K562 (cell line): ENCODE data around the gene IP6K2. TPM values are rescaled to one million over a fixed set of nuclear protein-coding genes. Genes with fewer than 3 reads are reported as not detected.

ENCODE experiments used
- ATAC-seq: fragments of 200-7000 bp; cut with Tn5 transposase; 3 replicates; pipeline ENCODE4 v1.9.1; 2020; ENCODE audit warnings: moderate library complexity
- BruUV-seq: library from RNA; stranded (reverse); fragments of 400-500 nt; replicated peaks from 2 replicates; lab custom pipeline; 2021; lab: Mats Ljungman, UMichigan
- CTCF ChIA-PET: fragments of 300-600 bp; formaldehyde crosslinking; extraction: SDS; loops from one replicate; lab custom pipeline; 2021; ENCODE audit warnings: low intra/inter-chr PET ratio; lab: Yijun Ruan, JAX
- POLR2A ChIA-PET: fragments of 300-600, 350-650 bp; sonication (Branson Sonifier 250); formaldehyde crosslinking; extraction: SDS; loops from one replicate; lab custom pipeline; 2021; ENCODE audit warnings: antibody characterized with exemption, inconsistent platforms; lab: Yijun Ruan, JAX
- DNase-seq, 4 experiments: peaks; one replicate each; pipeline versions ENCODE4 v3.0.0 to v3.0.0-alpha.2; 2011 to 2018; ENCODE audit warnings: low spot score in 3 of 4, mixed read lengths in 3 of 4; ENCODE audit errors: extremely low read depth in 1 of 4
- FAIRE-seq: peaks from 2 replicates; lab custom pipeline; 2011; peaks lifted over from hg19 to GRCh38; lab: Jason Lieb, UNC
- H2AFZ ChIP-seq: 2 replicates; pipeline ENCODE4 v1.6.0; 2011; ENCODE audit warnings: low read depth, low read length, control low read depth, inconsistent platforms
- H3K27ac ChIP-seq: fragments of 200-600 bp; 3 replicates; pipeline ENCODE4 v1.8.0; 2011; ENCODE audit warnings: low read depth, mild to moderate bottlenecking, control low read depth, inconsistent platforms, low read length, moderate library complexity, mixed read lengths; ENCODE audit errors: extremely low read depth
- H3K27me3 ChIP-seq, 2 experiments: fragments of 300-600 bp in 1 of 2; 2 replicates in 1 of 2; 3 replicates in 1 of 2; pipeline versions ENCODE4 v1.6.0 to v1.8.0; 2011; ENCODE audit warnings: inconsistent platforms in 2 of 2, low read length in 2 of 2, mild to moderate bottlenecking in 1 of 2, mixed read lengths in 1 of 2, moderate library complexity in 1 of 2; ENCODE audit not compliant: control insufficient read depth in 2 of 2, insufficient read depth in 2 of 2
- H3K36me3 ChIP-seq: fragments of 300-600 bp; 3 replicates; pipeline ENCODE4 v1.8.0; 2011; ENCODE audit warnings: mild to moderate bottlenecking, low read length, inconsistent platforms; ENCODE audit not compliant: control insufficient read depth, insufficient read depth
- H3K4me1 ChIP-seq, 2 experiments: fragments of 200-600 bp in 1 of 2; replicated peaks in 1 of 2; 2 replicates in 1 of 2; 3 replicates in 1 of 2; pipeline versions ENCODE4 v1.5.1 to v1.8.0; 2011; ENCODE audit warnings: inconsistent platforms in 2 of 2, low read length in 2 of 2, mild to moderate bottlenecking in 1 of 2, mixed read lengths in 1 of 2, moderate library complexity in 1 of 2; ENCODE audit not compliant: control insufficient read depth in 2 of 2, insufficient read depth in 2 of 2
- H3K4me2 ChIP-seq: 2 replicates; pipeline ENCODE4 v1.6.1; 2011; ENCODE audit warnings: low read length, control low read depth, inconsistent platforms, mixed read lengths; ENCODE audit not compliant: insufficient read depth
- H3K4me3 ChIP-seq: fragments of 200-600 bp; sonication (generic), shearing (Covaris generic); 2 replicates; pipeline ENCODE4 v1.5.1; 2016; ENCODE audit warnings: control low read depth, inconsistent platforms
- H3K79me2 ChIP-seq: fragments of 200-600 bp; 3 replicates; pipeline ENCODE4 v1.8.0; 2011; ENCODE audit warnings: low read length, inconsistent platforms; ENCODE audit not compliant: control insufficient read depth, insufficient read depth
- H3K9ac ChIP-seq, 2 experiments: 2 replicates each; pipeline versions ENCODE4 v1.6.0 to v1.6.1; 2011; ENCODE audit warnings: low read depth in 2 of 2, low read length in 2 of 2, control low read depth in 1 of 2, inconsistent platforms in 1 of 2, mild to moderate bottlenecking in 1 of 2, mixed read lengths in 1 of 2; ENCODE audit not compliant: insufficient read depth in 1 of 2
- H3K9me1 ChIP-seq: one replicate; pipeline ENCODE4 v1.6.0; 2011; ENCODE audit warnings: inconsistent platforms, mild to moderate bottlenecking, low read length, moderate library complexity; ENCODE audit not compliant: control insufficient read depth, insufficient read depth
- H3K9me3 ChIP-seq: replicated peaks from 2 replicates; pipeline ENCODE4 v1.5.1; 2011; ENCODE audit warnings: low read depth, low read length, inconsistent platforms; ENCODE audit not compliant: control insufficient read depth, insufficient read depth
- H4K20me1 ChIP-seq: replicated peaks from 2 replicates; pipeline ENCODE4 v1.6.1; 2011; ENCODE audit warnings: low read length, inconsistent platforms, mixed read lengths; ENCODE audit not compliant: control insufficient read depth, insufficient read depth
- BDP1 ChIP-seq: IDR thresholded peaks from 3 replicates; pipeline ENCODE4 v1.6.1; 2011; ENCODE audit not compliant: insufficient read length, insufficient read depth
- ERF ChIP-seq: fragments of 450-650 bp; formaldehyde crosslinking; IDR thresholded peaks from 2 replicates; pipeline ENCODE4 v1.4.0; 2020; ENCODE audit warnings: mild to moderate bottlenecking, mixed read lengths
- HLTF ChIP-seq: fragments of 450-650 bp; IDR thresholded peaks from 2 replicates; pipeline ENCODE4 v1.6.1; 2016
- KDM5B ChIP-seq: fragments of 200-600 bp; sonication (generic); IDR thresholded peaks from 2 replicates; pipeline ENCODE4 v1.6.1; 2012; ENCODE audit warnings: low read depth, mild to moderate bottlenecking, moderate library complexity, low read length, control low read depth, inconsistent platforms; ENCODE audit not compliant: insufficient replicate concordance
- MED1 ChIP-seq: sonication (generic); formaldehyde crosslinking; IDR thresholded peaks from 2 replicates; pipeline ENCODE4 v1.8.1; 2023; ENCODE audit warnings: missing genetic modification reagents, borderline replicate concordance
- NRF1 ChIP-seq, 2 experiments: fragments of 450-650 bp; IDR thresholded peaks in 1 of 2; conservative IDR thresholded peaks in 1 of 2; 2 replicates each; pipeline ENCODE4 v1.6.1; 2014; ENCODE audit warnings: mild to moderate bottlenecking in 2 of 2
- RBBP5 ChIP-seq: fragments of 200-600 bp; sonication (generic); IDR thresholded peaks from 2 replicates; pipeline ENCODE4 v1.6.1; 2012; ENCODE audit warnings: borderline replicate concordance, mild to moderate bottlenecking, low read length, control low read depth, inconsistent platforms; ENCODE audit not compliant: insufficient read depth, poor library complexity, severe bottlenecking
- in situ Hi-C: fragments of 300-500 bp; cut with MboI; formaldehyde crosslinking; loops from 4 replicates; pipeline ENCODE4 v1.15.0; 2018; ENCODE audit warnings: inconsistent platforms, mixed read lengths
- intact Hi-C: fragments of 100-400 bp; cut with micrococcal nuclease; formaldehyde crosslinking; loops from 2 replicates; pipeline ENCODE4 v1.14.2; 2022
- polyA plus RNA-seq, 8 experiments: library from polyadenylated mRNA; depleted of rRNA in 4 of 8; stranded (reverse) in 5 of 8; unstranded in 3 of 8; fragments of >200 nt; fragmentation: Nextera tagmentation in 2 of 8; fragmentation: Illumina TruSeq in 1 of 8; extraction: Ambion mirVana in 2 of 8; extraction: Trizol in 1 of 8; gene quantifications; 2 replicates each; pipeline versions ENCODE4 v1.2.1 to v1.2.3, GENCODE V29; 2011 to 2014; ENCODE audit warnings: inconsistent platforms in 1 of 8, missing spikeins in 1 of 8
- total RNA-seq, 7 experiments: library from RNA; depleted of rRNA in 6 of 7; stranded (reverse); fragments of >200 nt in 6 of 7; fragmentation: Illumina TruSeq in 2 of 7; extraction: Trizol in 2 of 7; gene quantifications; 2 replicates each; pipeline versions ENCODE4 v1.2.1 to v1.2.3, GENCODE V29; 2011 to 2021; ENCODE audit warnings: low replicate concordance in 1 of 7

IP6K2 gene
- total and polyA plus RNA-seq, 9 of the 15 experiments (the other 6 are each of a cell fraction or from before 2014, with no cell fraction given): 19.6 to 78.1 (median 48.0) TPM

- no peak for TF ChIP-seq NRF1 (conservative IDR thresholded peaks at IDR 0.05 in 1 of 2, IDR thresholded peaks at IDR 0.05 in 1 of 2)
- no peak for TF ChIP-seq KDM5B
- TF ChIP-seq, all 486 proteins: peak for 5
Observed at GRCh38 chr3:48716508-48716981, 476 bp downstream of the IP6K2 start (continued).

GRCh38 chr3:48715174-48715800 is 1.7 kb downstream of the IP6K2 start:
- TF ChIP-seq HLTF (no peak), RBBP5 (no peak), MED1 (CRISPR knock-in tag) (no peak), BDP1 (no peak), ERF (CRISPR knock-in tag) (no peak)
- Histone ChIP-seq H3K4me2 (no peak overlapping the region), H3K9me3 (no peaks in the 10 kb centered on the region), H3K27me3 (no peaks in the 10 kb centered on the region), H3K9me1 (no peaks in the 10 kb centered on the region), H3K4me1 (peaks cover 3 to 9% of the 10 kb centered on the region in 2 experiments; a peak in 4 of 5 replicates), H2AFZ (no peak overlapping the region), H3K9ac (peak overlapping the region; percentile 43 to 98; a peak in 1 of 4 replicates), H3K4me3 (no peak overlapping the region; the same call in 1 of the 2 replicates), H3K36me3 (peaks cover 42% of the 10 kb centered on the region), H4K20me1 (no peaks in the 10 kb centered on the region), H3K27ac (no peak overlapping the region), H3K79me2 (peaks cover 64% of the 10 kb centered on the region)
- no TSS peak for BruUV-seq
- FAIRE-seq: no peak
- in situ Hi-C loops: no loop called here
- ChIA-PET POLR2A (interaction anchor here (1.0 to 2.3 kb wide), 2 partner anchors 8 to 12 kb away, joined by 3 to 13 read pairs; no protein-coding TSS in a partner anchor), CTCF (interaction anchor here (0.6 kb wide), 1 partner anchor 280 kb away, joined by 3 read pairs; no protein-coding TSS in a partner anchor)
- no peak for DNase-seq
- intact Hi-C loops: no loop called here
- no peak for ATAC-seq
